HG02678 (cell line): ENCODE results near the gene SOCS1.

Experiments used
- ATAC-seq: cut with Tn5 transposase; IDR thresholded peaks from one replicate; pipeline ENCODE4 v1.9.1; 2021; ENCODE audit warnings: mild to moderate bottlenecking, moderate library complexity; ENCODE audit not compliant: unreplicated experiment

SOCS1 gene

DNA sequence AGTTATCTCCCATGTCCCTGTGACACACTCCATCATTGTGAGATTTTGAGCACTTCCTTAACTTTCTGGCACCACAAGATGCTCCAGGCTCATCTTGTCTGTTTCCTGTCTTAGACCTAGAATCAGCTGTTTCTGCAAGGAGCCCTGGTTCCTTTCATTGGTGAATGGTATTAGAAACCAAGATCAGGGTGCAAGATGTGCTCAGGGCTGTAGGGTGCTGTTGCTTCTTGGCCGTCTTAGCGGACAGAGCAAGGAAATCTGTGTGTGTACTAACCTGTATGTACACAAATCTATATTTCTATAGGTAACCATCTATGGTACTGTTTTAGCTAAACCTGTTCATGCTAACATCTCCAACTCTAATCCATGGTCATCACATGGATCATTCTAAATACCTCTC is 33.2 kb upstream of the SOCS1 start:
- ATAC-seq: no peak

DNA sequence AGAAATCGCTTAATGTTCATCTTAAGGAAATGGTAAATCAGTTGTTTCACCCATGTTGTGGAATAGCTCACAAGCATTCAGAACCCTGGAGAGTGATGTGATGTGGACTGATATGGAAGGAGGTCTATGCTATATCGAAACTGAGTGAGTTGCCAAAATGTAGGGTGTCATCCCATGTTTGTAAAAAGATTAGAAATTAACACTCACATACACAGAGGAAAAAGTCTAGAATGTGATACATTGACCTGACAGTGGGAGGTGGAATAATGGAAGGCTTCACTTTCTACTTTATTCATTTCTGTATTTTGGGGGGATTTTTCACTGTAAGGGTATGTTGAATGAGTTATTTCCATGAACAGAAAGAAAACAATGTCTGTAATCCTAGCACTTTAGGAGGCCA is 29.8 kb upstream of the SOCS1 start:
- ATAC-seq: no peak

DNA sequence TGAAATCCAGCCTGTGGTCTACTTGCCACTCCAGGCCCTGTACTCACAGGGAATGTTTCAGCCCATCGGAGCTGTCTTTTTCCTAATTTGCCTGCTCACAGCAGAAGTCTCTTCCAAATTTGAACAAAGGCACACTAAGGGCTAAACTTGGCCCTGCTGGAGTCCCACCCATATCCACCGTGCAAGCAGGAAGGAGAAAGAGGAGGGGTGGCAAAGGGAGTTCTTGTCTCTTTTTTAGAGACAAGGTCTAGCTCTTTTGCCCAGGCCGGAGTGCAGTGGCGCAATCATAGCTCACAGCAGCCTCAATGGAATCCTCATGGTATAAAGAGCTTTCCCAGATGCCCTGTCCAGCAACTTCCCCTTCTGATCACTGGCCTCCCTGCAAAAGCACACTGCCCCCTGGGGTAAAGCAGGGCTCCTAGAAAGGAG is 27.8 kb upstream of the SOCS1 start:
- ATAC-seq: no peak

DNA sequence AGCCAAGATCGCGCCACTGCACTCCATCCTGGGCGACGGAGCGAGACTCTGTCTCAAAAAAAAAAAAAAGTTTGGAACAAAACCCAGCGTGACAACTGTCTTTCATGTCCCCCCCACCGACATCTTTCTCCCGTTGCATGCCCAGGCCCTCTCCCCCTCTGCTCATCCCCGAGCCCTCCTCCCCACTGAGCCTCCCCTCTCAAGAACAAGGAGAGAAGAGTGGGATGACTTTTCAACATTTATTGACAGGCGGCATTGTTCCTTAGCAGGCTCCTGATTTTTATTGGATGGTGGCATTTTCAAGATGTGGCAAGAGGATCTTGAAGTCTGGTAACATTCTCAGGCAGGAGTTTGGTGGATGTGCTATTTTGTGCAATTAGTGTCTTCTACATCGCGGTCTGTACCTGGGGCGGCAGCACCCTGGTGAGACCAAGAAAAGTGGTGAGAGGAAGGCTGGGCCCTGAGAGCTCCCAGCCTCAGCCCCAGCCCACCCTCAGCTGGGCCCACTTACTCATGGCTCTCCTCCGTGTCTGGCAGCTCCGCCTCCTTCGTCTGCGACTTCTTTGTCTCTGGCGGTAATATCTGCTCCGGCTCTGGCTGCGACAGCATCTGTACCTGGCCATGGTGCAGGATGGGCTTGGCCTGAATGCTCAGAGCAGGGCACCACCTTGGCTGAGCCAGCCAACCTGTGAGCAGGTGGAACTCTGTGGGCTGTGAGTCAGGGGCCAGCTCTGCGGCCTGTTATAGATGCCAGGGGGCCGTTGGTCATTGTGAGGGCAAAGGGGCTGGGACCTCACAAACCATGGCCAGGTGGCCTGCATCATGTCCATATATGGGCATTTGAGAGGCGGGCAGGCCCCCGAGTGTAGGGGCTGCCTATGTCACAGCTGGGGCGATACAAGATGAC is 24.9 kb upstream of the SOCS1 start, which contains the start of gene PRM1:
Gene PRM1 (minus strand): TSS at position 715 of the 907 bp plus-strand sequence. CDS start 92 bp downstream, at position 623.
- no peak for ATAC-seq

DNA sequence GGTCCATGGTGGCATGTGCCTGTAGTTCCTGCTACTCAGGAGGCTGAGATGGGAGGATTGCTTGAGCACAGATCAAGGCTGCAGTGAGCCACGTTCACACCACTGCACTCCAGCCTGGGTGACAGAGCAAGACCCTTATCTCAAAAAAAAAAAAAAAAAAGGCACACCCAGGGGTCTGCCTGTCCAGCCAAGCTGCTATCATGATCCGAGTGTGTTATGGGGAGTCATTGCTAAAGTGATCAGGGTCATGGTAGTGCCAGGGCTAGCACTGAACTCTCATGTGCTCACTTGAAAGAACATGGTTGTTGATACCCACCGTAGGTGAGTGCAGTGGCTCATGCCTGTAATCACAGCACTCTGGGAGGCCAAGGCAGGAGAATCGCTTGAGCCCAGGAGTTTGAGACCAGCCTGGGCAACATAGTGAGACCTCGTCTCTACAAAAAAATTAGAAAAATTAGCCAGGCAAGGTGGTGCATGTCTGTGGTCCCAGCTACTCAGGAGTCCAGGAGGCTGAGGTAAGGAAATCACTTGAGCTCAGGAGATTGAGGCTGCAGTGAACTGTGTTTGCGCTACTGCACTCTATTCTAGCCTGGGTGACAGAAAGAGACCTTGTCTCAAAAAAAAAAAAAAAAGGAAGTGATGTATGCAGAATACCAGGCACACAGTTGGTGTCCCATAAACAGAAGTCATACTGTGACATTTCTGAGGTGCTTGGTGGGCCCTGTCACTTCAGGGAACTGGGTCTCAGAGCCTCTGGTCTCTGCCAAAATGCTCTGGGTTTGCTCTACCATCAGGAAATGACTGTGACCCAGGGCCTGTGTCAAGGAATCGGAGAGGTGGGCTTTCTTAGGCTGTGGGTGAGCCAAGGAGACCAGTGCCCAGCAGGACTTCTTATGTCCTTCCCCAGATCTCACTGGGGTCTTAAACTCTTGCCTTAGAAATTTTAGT is 23.0 kb upstream of the SOCS1 start:
- no peak for ATAC-seq

DNA sequence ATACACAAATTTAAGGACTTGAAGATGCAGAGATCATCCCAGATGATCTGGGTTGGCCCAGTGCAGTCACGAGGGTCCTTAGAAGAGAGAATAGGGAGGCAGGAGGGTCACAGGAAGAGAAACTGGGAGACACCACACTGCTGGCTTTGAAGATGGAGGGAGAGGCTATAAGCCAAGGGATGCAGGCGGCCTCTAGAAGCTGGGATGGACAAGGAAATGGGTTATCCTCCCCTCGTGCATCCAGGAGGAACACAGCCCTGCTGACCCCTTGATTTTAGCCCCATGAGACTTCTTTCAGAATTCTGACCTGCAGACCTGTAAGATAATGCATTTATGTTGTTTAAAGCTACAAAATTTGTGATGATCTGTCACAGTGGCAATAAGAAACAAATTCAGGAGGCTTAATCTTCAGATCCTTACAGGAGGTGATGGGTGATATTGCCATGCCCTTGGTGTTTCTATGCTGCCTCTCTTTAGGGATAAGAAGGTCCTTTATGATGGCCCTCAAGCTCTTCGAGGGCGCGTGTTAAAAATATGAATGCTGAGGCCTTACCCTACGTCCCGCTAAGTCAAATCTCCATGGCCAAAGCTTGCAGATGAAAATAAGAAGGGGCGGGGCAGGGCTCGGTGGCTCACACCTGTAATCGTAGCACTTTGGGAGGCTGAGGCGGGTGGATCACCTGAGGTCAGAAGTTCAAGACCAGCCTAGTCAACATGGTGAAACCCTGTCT is 21.8 kb upstream of the SOCS1 start:
- no peak for ATAC-seq

DNA sequence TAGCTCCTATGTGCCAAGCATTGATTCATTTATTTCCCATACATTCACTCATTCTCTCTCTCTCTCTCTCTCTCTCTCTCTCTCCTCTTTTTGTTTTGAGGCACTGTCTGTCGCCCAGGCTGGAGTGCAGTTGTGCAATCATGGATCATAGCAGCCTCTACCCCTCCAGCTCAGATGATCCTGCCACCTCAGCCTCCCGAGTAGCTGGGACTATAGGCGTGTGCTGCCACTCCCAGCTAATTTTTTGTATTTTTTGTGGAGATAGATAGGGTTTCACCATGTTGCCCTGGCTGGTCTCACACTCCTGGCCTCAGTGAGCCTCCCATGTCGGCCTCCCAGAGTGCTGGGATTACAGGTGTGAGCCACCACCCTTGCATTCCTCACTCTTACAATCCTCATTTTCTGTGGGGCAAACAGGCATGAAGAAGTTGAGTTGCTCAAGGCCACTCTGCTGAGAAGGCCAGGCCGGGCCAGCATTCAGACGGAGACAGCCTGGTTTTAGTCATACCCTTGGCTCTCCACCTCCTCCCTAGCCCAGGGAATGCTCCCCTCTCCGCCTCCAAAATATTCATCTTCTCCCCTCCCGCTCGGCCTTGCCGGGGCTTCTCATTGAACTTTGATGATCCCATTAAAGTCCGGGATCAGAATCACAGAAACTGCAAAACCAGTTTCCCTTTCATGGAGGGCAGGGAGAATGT is 21.0 kb upstream of the SOCS1 start:
- no peak for ATAC-seq

DNA sequence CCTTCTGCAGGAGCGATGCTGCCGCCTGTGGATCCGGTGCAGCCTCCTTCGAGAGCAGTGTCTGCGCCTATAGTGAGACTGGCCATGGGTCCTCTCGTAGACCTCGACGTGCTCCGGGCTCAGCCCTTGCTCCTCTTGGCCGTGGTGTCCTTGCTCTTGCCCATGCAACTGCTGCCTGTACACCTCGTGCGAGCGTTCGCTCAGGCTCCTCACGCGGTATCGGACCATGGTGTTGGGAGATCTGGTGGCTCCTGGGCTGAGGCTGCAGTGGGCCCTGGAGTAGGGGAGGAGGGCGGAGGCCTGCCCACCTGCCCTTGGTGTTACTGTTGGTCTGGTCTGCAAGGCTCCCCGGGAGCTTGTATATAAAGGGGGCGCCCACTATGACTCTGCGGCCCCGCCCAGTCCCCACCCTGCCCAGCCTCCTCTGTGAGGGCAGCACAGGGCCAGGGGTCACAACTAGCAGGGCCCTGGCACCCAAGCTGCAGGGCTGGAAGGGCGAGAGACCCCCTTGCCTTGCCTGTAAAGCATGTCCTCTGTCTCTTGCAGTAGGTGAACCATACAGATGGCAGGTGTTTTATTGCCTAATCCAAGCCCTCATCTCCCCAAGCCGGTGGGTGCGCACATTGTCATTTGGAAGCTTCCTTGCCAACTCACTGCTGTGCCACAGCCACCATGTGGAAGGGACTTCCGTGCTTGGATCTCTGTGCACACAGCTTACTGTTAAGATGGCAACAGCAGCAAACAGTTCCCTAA is 20.3 kb upstream of the SOCS1 start, which contains the start of gene PRM2:
Gene PRM2 (minus strand): TSS at position 338 of the 753 bp plus-strand sequence. CDS start 110 bp downstream, at position 228.
- no peak for ATAC-seq

DNA sequence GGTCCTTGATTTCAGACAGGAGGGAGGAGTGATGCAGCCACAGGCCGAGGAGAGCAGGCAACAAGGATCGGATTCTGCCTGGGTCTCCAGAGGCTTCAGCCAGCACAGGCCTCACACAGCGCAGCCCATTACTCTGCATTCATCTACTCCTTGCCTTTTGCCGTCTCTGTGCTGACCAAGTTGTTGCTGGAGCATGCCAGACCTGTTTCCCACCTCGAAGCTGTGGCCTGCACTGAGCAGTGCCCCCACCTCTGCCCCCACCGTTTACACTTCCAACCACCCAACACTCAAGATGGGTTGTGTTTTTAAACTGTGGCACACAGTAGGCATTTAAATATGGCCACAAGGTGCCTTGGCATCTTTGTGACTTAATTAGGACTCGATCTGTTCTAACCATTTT is 19.0 kb upstream of the SOCS1 start:
- no peak for ATAC-seq

DNA sequence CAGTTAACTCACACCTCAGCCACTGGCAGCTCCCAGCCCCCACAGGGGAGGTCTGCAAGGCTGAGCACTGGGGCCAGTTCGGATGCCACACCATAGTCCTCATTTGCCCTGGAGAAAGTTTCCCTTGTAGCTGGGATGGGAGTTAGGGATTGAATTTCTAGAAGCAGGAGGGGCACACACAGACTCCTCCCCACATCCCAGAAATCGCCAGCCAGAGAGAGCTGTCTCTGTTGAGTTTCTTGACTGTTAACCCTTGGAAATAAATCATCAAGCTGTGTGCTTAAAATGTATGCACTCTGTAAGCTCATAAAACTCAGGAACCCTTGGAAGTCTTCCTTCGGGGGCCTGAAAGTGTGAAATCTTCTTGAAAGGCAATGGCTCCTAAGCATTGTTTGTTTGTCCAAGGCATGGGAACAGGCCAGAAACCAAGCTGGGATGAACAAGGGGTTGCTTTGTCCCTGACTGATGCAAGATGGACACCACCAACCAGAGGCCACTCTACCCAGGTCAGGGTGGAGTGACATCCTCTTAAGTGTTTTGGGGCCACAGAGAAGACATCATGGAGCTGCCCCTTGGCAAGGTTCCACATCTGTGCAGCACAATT is 17.8 kb upstream of the SOCS1 start:
- ATAC-seq: no peak

DNA sequence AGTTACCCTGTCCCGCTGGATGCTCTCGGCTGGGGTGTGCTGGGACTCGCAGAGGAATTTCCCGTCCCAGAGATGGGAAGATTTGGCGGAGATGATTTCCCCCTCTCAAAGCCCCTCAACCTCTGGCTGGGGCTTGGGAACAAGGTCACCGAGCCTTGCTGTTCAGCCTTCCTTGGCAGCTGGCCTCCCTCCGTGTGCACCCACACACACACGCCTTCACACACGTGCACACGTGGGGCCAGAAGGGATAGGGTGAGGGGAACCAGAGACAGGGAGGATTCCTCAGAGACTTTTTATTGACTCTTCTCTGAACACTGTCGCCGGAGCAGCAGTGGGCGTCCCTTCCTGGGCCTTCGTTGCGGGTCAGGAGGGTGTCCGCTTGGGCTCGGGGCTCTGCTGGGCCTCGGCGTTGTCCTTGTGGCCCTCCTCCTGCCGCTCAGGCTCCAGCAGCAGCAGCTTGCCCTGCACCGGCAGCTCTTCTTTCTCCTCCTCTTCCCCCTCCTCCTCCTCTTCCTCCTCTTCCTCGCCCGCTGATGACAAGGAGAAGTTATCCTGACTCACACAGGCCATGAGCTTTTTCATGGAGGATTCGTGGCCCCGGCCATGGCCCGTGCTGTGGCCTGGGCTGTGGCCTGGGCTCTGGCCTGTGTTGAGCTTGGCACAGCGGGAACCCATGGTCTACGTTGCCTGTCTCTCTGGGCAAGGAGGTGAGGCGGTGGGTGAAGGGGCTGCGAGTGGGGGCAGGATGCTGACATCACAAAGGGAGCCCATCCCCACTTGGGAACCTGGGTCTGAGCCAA is 17.1 kb upstream of the SOCS1 start, which contains the start of gene PRM3:
Gene PRM3 (minus strand): TSS at position 709 of the 800 bp plus-strand sequence. CDS start 34 bp downstream, at position 675.
- no peak for ATAC-seq

DNA sequence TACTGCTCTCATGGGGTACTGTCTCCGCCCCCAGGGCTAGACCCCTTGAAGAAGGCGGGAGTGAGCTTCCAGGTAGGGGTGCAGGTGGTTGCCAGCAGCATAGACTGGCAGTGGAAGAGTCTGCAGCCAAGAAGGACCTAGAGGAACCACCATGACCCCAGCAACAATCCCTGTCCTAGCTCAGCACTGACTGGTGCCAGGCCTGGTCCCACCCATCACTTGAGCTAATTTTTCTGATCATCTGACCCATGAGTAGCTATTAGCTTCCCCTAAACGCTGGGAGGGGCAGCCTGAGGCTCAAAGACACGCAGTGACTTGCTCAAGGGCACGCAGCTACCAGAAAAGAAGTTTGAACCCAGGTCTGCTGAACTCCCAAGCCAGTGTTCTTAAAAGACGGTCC is 16.5 kb upstream of the SOCS1 start:
- ATAC-seq: no peak

DNA sequence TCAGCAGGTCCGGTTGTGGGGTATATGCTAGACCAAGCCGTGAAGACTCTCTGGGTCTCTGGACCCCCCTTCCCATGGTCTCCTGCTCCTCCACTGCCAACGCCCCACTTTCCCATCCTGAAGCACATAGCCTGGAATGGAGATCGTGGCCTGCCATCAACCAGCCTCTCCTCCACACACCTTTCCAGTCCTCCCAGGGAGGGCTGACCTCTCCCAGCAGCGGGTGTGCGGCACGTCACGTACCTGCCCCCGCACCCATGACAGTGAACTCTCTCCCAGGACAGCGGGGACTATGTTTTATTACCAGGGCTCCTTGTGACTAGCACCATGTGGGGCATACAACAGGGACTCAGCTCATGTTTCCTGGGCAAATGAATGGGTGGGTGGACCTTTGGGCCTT is 15.6 kb upstream of the SOCS1 start:
- ATAC-seq: no peak

DNA sequence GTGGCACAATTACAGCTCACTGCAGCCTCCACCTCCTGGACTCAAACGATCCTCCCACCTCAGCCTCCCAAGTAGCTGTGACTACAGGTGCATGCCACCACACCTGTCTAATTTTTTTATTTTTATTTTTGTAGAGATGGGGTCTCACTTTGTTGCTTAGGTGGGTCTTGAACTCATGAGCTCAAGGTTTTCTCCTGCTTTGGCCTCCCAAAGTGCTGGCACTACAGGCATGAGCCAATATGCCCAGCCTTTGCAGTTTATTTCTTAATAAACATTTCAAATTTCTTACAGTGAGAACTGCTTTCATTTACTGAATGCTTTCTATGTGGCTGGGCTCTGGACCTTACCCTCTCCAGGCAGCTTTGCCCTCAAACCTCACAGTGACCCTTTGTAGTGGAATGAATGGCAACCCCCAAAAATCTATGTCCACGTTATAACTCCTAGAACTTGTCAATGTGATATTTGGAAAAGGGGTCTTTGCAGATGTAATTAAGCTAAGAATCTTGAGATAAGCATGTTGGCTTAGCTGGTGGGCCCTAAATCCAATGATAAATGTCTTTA is 14.7 kb upstream of the SOCS1 start:
- no peak for ATAC-seq

DNA sequence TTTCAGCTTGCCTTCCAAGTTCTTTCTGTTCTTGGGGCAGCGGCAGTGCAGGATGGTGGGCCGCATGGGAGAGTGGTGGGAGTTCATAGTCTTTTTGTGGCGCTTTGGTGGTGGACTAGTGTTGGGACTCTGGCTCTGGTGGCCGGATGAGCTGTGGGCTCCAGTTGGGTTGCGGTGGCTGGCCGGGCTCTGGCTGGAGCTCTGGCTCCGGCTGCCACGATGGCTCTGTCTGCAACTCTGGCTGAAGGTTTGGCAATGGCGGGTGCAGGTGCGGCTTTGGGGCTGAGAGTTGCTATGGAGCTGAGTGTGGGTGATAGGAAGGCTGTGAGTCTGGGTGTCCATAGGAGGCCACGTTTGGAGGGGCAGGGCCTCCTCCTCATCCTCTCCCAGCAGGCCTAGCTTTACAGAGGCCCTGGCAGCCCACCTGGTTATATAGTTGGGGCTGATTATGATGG is 12.9 kb upstream of the SOCS1 start, which contains the start of gene TNP2:
Gene TNP2 (minus strand): TSS at position 405 of the 455 bp plus-strand sequence. CDS start 63 bp downstream, at position 342.
- ATAC-seq: no peak

DNA sequence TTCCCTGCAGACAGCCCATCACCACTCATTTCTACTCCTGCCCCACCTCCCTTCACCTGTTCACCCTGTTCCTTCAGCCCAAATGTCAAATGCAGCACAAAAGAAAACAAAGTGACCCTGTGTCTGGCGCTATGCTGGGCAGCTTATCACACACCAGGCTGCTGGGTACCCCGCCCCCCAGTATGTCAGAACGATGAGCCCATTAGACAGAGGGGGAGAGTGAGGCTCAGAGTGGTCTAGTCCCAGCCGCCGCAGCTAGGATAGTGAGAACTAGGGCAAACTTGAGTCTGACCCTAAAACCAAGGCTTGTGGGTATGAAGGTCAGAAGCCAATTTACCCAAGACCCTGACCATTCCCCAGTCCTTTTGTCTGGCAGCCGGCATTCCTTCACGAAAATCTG is 9.1 kb upstream of the SOCS1 start:
- ATAC-seq: no peak

DNA sequence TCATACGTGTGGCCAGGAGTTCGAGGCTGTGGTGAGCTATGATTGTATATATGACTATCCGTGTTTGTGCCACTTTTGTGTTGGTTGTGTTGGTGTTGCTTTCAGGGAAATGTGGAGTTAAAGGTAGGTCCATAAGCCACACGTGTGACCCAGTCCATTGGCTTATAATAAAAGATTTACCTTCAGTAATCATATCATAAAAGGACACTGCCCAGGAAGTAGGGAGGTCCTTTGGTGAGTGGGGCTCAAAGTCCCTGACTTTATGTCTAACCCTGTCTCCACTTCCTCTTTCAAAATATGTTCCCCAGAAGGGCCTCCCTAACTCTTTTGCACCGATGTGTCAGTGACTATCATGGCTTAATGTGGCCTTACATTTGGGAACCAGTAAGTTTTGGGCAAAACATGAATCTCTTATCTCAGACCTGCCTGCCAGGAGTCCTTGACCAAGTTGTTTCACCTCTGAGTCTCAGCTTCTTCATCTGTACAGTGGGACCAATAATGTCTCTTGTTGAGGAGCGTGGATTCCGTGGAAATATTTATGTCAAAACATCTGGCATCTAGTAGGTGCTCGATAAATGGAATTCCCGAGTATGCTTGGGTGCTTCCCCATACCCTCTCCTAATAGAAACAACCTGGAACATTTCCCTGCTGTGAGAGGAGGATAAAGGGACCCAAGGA is 8.3 kb upstream of the SOCS1 start:
- no peak for ATAC-seq
